WERI-Rb-1 (cell line): ENCODE measurements around the gene ZWINT.

Experiments used
- DNase-seq: peaks from one replicate; pipeline ENCODE4 v3.0.0-alpha.2; 2020
- H3K27ac ChIP-seq: fragments of 250-450 bp; sonication (Bioruptor Pico); 2 replicates; pipeline ENCODE4 v1.5.1; 2020; ENCODE audit warnings: mild to moderate bottlenecking, moderate library complexity
- H3K27me3 ChIP-seq: fragments of 250-450 bp; sonication (Bioruptor Pico); 2 replicates; pipeline ENCODE4 v1.5.1; 2021; ENCODE audit warnings: mild to moderate bottlenecking, low read depth, moderate library complexity; ENCODE audit not compliant: insufficient read depth, severe bottlenecking
- H3K36me3 ChIP-seq: fragments of 250-450 bp; sonication (Bioruptor Pico); 2 replicates; pipeline ENCODE4 v1.5.1; 2020; ENCODE audit warnings: mild to moderate bottlenecking, moderate library complexity
- H3K4me3 ChIP-seq: 2 replicates; pipeline ENCODE4 v1.5.1; 2011; ENCODE audit warnings: low read depth, mild to moderate bottlenecking, control low read depth, low read length
- H3K9me3 ChIP-seq: fragments of 250-450 bp; sonication (Bioruptor Pico); 2 replicates; pipeline ENCODE4 v1.5.1; 2021; ENCODE audit warnings: mild to moderate bottlenecking, moderate library complexity; ENCODE audit not compliant: severe bottlenecking
- CTCF ChIP-seq: IDR thresholded peaks from 2 replicates; pipeline ENCODE4 v1.5.1; 2011; ENCODE audit warnings: low read depth, mild to moderate bottlenecking, control low read depth, inconsistent platforms, low read length

The ZWINT gene

GRCh38 chr10:56357018-56357417 is 4.0 kb downstream of the ZWINT start:
- no peaks in the 10 kb centered on the region for H3K27me3 ChIP-seq
- H3K36me3 ChIP-seq = peaks cover 51% of the 10 kb centered on the region
- H3K27ac ChIP-seq = no peak overlapping the region
- no peak for TF ChIP-seq CTCF
- DNase-seq = no peak
- no peak overlapping the region for H3K4me3 ChIP-seq
- H3K9me3 ChIP-seq = no peaks in the 10 kb centered on the region

GRCh38 chr10:56351909-56352630 is 9.0 kb downstream of the ZWINT start:
- no peak overlapping the region for H3K4me3 ChIP-seq
- no peaks in the 10 kb centered on the region for H3K9me3 ChIP-seq
- H3K27ac ChIP-seq = no peak overlapping the region
- H3K36me3 ChIP-seq = peaks cover 18% of the 10 kb centered on the region
- no peak for DNase-seq
- no peaks in the 10 kb centered on the region for H3K27me3 ChIP-seq
- no peak for TF ChIP-seq CTCF

GRCh38 chr10:56349611-56350010 is 11.4 kb downstream of the ZWINT start:
- Histone ChIP-seq H3K4me3 (no peak overlapping the region), H3K27ac (no peak overlapping the region), H3K27me3 (no peaks in the 10 kb centered on the region), H3K9me3 (no peaks in the 10 kb centered on the region), H3K36me3 (peaks cover 11% of the 10 kb centered on the region)
- no peak for DNase-seq
- TF ChIP-seq CTCF = no peak

GRCh38 chr10:56348101-56348500 is 13.0 kb downstream of the ZWINT start:
- H3K4me3 ChIP-seq = no peak overlapping the region
- H3K9me3 ChIP-seq = no peaks in the 10 kb centered on the region
- no peak for DNase-seq
- no peak overlapping the region for H3K27ac ChIP-seq
- peaks cover under 1% of the 10 kb centered on the region; the same call in 1 of the 2 replicates for H3K36me3 ChIP-seq
- no peaks in the 10 kb centered on the region for H3K27me3 ChIP-seq
- no peak for TF ChIP-seq CTCF

GRCh38 chr10:56346845-56347415 is 14.1 kb downstream of the ZWINT start:
- H3K4me3 ChIP-seq = no peak overlapping the region
- no peak for DNase-seq
- H3K36me3 ChIP-seq = no peaks in the 10 kb centered on the region
- no peaks in the 10 kb centered on the region for H3K9me3 ChIP-seq
- no peaks in the 10 kb centered on the region for H3K27me3 ChIP-seq
- H3K27ac ChIP-seq = no peak overlapping the region
- TF ChIP-seq CTCF = no peak

- Histone ChIP-seq H3K36me3 (no peaks in the 10 kb centered on the region), H3K27ac (no peak overlapping the region), H3K9me3 (no peaks in the 10 kb centered on the region), H3K27me3 (no peaks in the 10 kb centered on the region), H3K4me3 (no peak overlapping the region)
- no peak for DNase-seq
- no peak for TF ChIP-seq CTCF
These were observed 19.4 kb downstream of the ZWINT start for GRCh38 chr10:56341612-56342011.
